Large intestine (tissue), 3 donors: ENCODE measurements around the gene ARFIP1. TPM values are rescaled to one million over a fixed set of nuclear protein-coding genes. Genes with fewer than 3 reads are reported as not detected.
"Not testable (repeated sequence)": the region's sequence is repeated elsewhere in the genome, so short reads cannot be mapped to it uniquely, and the experiment has no call there.

Experiments used
- DNase-seq, 2 donors: peaks; one replicate each; pipeline versions ENCODE4 v3.0.0 to v3.0.0-alpha.2; 2013
- H3K27ac ChIP-seq: one replicate; pipeline ENCODE4 v1.5.1; 2013; ENCODE audit warnings: low read length
- H3K27me3 ChIP-seq: 2 replicates; pipeline ENCODE4 v1.6.1; 2013; ENCODE audit warnings: low read length; ENCODE audit not compliant: control insufficient read depth, insufficient read depth
- H3K36me3 ChIP-seq: 2 replicates; pipeline ENCODE4 v1.6.1; 2013; ENCODE audit warnings: low read length; ENCODE audit not compliant: control insufficient read depth, insufficient read depth
- H3K4me1 ChIP-seq: one replicate; pipeline ENCODE4 v1.6.1; 2013; ENCODE audit warnings: low read length; ENCODE audit not compliant: control insufficient read depth, insufficient read depth
- H3K4me3 ChIP-seq: one replicate; pipeline ENCODE4 v1.5.1; 2013; ENCODE audit warnings: low read length
- H3K9me3 ChIP-seq: one replicate; pipeline ENCODE4 v1.6.1; 2013; ENCODE audit warnings: mild to moderate bottlenecking, low read depth, low read length, moderate library complexity; ENCODE audit not compliant: control insufficient read depth
- WGBS: methylation state at CpG from one replicate; pipeline ENCODE4 v1.1.5; 2013; ENCODE audit warnings: low lambda C conversion rate; ENCODE audit not compliant: insufficient coverage; 5-methylcytosine and 5-hydroxymethylcytosine counted together
- polyA plus RNA-seq: library from polyadenylated mRNA; unstranded; fragments of 120-200 nt; gene quantifications from one replicate; pipeline ENCODE4 v1.2.1, GENCODE V29; 2013

Gene ARFIP1
- polyA plus RNA-seq, 1 donor = 38.7 TPM

DNA sequence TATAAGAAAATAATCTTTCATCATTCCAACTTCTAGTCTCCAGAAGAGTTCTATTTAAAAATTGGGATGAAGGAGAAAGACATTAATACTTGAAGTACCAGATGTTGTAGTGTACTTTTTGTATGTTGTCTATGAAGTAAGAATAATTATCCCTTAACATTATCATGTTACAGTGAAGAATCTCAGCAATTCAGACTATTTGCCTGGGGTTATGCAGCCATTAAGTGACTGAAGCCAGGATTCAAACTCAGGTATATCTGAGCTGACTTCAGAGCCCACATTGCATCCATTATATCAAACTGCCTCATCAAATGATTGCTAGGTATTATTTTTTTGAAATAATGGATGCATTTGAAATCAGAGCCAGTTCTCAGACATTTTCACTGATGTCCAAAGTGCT is 80.3 kb downstream of the ARFIP1 start:
- H3K27ac ChIP-seq = no peak overlapping the region
- no peaks in the 10 kb centered on the region for H3K4me1 ChIP-seq
- peaks cover 3% of the 10 kb centered on the region for H3K9me3 ChIP-seq
- H3K4me3 ChIP-seq = no peak overlapping the region
- DNase-seq = no peak
- H3K36me3 ChIP-seq = peaks cover 6% of the 10 kb centered on the region
- H3K27me3 ChIP-seq = no peaks in the 10 kb centered on the region

DNA sequence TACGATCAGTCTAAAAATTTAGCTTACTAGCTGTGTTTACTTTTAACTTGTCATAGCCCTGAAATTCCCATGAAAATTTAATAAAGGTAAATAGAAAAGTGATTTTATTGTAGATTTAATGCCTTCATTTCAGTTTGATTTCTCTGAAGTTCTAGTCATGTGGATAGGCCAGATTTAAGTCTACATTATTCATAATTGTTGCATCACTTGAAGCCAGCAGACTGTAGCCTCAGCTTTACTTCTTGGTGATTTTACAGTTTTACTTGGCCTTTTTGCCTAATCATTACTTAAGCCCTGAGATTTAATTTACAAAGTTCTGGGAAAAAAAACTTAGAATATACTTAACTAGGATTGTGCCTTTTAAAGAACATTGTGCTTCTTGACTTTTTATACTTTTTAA is 82.9 kb downstream of the ARFIP1 start:
- DNase-seq = no peak
- Histone ChIP-seq H3K27me3 (no peaks in the 10 kb centered on the region), H3K27ac (no peak overlapping the region), H3K36me3 (peaks cover 6% of the 10 kb centered on the region), H3K9me3 (peaks cover 10% of the 10 kb centered on the region), H3K4me3 (no peak overlapping the region), H3K4me1 (no peaks in the 10 kb centered on the region)
- WGBS = no CpG with 5 or more reads among the region's 1 CpG

DNA sequence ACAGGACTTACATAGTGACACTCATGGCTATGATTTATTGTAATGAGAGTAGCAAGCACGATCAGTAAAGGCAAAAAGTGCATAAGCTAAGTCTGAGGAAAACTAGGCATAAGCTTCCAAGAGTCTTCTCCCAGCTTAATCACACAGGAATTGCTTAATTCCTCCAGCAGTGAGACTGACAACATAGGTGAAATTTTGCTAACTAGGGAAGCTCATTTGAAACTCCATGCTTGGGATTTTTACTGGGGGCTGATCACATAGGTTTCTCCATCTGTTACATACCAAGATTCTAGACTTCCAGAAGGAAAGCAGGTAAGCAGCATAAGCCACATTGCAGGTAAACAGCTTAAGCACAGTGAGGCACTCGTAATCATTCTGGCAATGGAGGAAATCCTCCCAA is 84.6 kb downstream of the ARFIP1 start:
- H3K27me3 ChIP-seq = no peaks in the 10 kb centered on the region
- H3K4me1 ChIP-seq = no peaks in the 10 kb centered on the region
- H3K4me3 ChIP-seq = no peak overlapping the region
- DNase-seq = no peak
- no CpG with 5 or more reads among the region's 2 CpGs for WGBS
- peaks cover 6% of the 10 kb centered on the region for H3K36me3 ChIP-seq
- H3K27ac ChIP-seq = no peak overlapping the region
- H3K9me3 ChIP-seq = peaks cover 10% of the 10 kb centered on the region

DNA sequence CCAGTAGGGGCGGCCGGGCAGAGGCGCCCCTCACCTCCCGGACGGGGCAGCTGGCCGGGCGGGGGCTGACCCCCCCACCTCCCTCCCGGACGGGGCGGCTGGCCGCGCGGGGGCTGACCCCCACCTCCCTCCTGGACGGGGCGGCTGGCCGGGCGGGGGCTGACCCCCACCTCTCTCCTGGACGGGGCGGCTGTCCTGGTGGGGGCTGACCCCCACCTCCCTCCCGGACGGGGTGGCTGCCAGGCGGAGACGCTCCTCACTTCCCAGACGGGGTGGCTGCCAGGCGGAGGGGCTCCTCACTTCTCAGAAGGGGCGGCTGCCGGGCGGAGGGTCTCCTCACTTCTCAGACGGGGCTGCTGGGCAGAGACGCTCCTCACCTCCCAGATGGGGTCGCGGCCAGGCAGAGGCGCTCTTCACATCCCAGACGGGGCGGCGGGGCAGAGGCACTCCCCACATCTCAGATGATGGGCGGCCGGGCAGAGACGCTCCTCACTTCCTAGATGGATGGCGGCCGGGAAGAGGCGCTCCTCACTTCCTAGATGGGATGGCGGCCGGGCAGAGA is 86.8 kb downstream of the ARFIP1 start:
- not testable (repeated sequence) for H3K36me3 ChIP-seq, H3K4me3 ChIP-seq, H3K9me3 ChIP-seq, H3K27ac ChIP-seq, H3K4me1 ChIP-seq, H3K27me3 ChIP-seq, DNase-seq
- no CpG with 5 or more reads among the region's 44 CpGs for WGBS

DNA sequence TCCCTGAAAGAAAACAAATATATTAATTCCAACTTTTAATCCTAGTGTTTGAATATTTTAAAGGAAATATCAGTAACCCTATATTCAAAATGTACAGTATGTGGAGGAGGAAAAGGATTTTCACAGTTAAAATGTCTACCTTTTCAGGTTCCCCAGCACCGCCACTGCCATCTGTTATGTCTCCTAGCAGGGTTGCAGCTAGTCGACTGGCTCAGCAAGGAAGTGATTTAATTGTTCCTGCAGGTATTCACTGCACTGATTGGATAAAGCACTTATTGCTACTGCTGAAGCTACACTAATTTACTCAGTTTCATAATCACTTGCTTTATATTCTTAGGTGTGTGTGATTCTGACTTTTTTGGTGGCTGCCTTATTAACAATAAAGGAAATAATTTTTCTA is 90.9 kb downstream of the ARFIP1 start:
- Histone ChIP-seq H3K36me3 (peaks cover 11% of the 10 kb centered on the region), H3K4me3 (no peak overlapping the region), H3K27me3 (no peaks in the 10 kb centered on the region), H3K9me3 (peaks cover 10% of the 10 kb centered on the region), H3K27ac (no peak overlapping the region), H3K4me1 (no peaks in the 10 kb centered on the region)
- no CpG with 5 or more reads among the region's 2 CpGs for WGBS
- no peak for DNase-seq

DNA sequence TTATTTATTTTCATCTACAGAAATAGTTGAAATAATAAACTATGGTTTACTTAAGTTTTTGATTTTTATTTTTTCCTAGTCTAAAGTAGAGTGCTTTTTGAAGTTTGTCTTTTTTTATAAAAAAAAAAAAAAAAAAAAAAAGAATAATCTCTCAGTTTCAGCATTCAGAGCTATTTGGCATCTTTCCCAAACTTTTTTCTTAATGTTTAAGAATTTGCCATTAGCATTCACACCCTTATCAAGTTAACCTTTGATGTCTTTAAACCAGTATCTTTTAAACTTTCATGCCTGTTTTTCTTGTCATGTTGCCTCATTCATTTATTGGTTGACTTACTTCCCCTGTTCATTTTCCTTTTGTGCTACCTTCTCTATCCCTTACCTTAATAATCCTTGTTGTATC is 95.5 kb downstream of the ARFIP1 start:
- no peaks in the 10 kb centered on the region for H3K27me3 ChIP-seq
- no peaks in the 10 kb centered on the region for H3K4me1 ChIP-seq
- peaks cover 26% of the 10 kb centered on the region for H3K36me3 ChIP-seq
- no peak overlapping the region for H3K4me3 ChIP-seq
- H3K27ac ChIP-seq = no peak overlapping the region
- H3K9me3 ChIP-seq = no peaks in the 10 kb centered on the region
- no peak for DNase-seq

DNA sequence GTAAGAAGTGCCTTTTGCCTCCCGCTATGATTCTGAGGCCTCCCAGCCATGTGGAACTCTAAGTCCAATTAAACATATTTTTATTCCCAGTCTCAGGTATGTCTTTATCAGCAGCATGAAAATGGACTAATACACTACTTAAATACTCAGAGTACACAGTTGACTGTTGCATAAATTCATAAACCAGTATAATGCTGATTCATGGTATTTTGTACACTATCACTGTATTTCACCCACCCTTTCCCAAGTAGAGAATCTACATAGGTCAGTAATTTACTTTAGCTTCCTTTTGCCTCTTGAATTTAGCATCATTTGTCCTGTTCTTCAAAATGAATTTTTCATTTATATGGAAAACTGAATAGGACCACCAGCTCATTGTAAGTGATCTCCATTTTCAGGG is 98.1 kb downstream of the ARFIP1 start:
- DNase-seq = no peak
- no peaks in the 10 kb centered on the region for H3K4me1 ChIP-seq
- no peak overlapping the region for H3K4me3 ChIP-seq
- no peak overlapping the region for H3K27ac ChIP-seq
- WGBS = 100% methylated on average over 1 of the region's 1 CpG
- H3K27me3 ChIP-seq = no peaks in the 10 kb centered on the region
- H3K9me3 ChIP-seq = no peaks in the 10 kb centered on the region
- H3K36me3 ChIP-seq = peaks cover 27% of the 10 kb centered on the region

DNA sequence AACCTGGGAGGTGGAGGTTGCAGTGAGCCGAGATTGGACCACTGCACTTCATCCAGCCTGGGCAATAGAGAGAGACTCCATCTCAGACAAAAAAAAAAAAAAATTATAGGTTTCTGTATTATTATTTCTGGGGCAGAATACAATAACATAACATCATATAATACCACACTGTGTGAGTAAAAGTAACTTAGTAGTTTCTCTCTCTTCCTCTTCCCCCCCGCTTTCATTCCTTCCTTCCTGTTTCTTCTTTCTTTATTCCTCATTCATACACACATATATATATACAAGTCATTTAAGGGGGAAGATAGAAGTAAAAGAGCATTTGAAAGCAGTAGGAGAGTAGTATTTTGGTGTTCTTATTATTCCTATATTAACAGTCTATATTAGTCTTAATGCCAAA is 100.5 kb downstream of the ARFIP1 start:
- no peaks in the 10 kb centered on the region for H3K4me1 ChIP-seq
- no peak overlapping the region for H3K27ac ChIP-seq
- peaks cover 20% of the 10 kb centered on the region for H3K36me3 ChIP-seq
- no peaks in the 10 kb centered on the region for H3K9me3 ChIP-seq
- no peaks in the 10 kb centered on the region for H3K27me3 ChIP-seq
- no peak for DNase-seq
- no peak overlapping the region for H3K4me3 ChIP-seq
- 100% methylated on average over 1 of the region's 2 CpGs for WGBS

DNA sequence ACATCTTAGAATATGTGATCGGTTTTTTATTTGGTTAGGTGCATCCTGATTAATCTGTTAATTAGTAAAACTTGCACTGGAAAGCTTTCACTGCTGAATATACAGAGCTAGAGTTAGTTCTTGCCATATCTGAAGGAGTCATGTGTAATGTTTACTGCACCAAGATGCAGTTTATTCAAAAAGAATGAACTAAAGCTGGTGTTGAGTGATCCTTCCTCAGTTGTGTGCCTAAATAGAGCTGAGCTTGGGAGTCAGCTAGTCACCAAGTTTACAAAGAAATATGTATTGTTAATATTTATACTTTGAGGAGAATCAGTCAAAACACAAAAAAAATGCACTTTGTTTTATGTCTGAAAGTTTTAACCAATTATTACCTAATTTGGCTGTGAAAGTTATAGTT is 102.2 kb downstream of the ARFIP1 start:
- DNase-seq = no peak
- Histone ChIP-seq H3K27me3 (no peaks in the 10 kb centered on the region), H3K36me3 (peaks cover 10% of the 10 kb centered on the region), H3K27ac (no peak overlapping the region), H3K4me1 (no peaks in the 10 kb centered on the region), H3K4me3 (no peak overlapping the region), H3K9me3 (no peaks in the 10 kb centered on the region)
- WGBS = 60% methylated on average over 1 of the region's 1 CpG

DNA sequence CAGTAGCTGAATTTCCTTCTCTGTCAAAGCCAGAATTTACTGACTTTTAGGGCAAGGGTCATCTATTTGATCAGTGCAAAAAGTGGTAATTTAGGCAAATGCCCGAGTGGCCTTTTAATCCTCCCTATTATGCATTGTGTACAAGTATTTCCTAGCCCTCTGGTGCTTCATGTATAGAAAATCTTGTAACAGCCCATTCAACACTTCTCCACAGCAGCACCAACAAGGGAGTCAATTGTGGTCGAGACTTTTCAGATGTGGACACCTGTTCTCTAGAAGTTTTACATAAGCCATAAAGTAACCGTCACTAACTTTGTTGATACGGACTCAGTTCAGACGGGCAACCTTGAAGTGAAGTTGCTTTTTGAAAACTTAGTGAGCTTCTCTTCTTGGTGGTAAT is 105.4 kb downstream of the ARFIP1 start:
- Histone ChIP-seq H3K27me3 (no peaks in the 10 kb centered on the region), H3K27ac (no peak overlapping the region), H3K4me1 (no peaks in the 10 kb centered on the region), H3K4me3 (no peak overlapping the region), H3K9me3 (no peaks in the 10 kb centered on the region), H3K36me3 (peaks cover 12% of the 10 kb centered on the region)
- WGBS = 53% methylated on average over 3 of the region's 5 CpGs
- peak; percentile 0 to 23 for DNase-seq

DNA sequence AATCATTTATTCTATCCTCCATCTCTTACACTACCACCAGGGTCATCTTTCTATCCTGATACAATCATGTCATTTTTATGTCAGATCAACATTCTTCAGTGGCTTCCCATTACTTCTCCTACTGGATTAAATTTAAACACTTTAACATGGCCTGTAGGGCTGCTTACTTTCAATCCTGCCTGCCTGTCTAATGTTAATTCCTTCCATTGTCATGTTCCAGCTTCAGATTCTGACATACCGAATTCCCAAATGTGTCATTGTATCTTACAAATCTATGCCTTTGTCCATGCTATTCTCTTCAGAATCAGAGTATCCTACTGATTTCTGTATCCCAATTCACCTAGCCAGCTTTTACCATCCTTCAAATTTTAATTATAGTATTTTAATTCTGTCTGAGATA is 106.4 kb downstream of the ARFIP1 start:
- H3K27me3 ChIP-seq = no peaks in the 10 kb centered on the region
- no peaks in the 10 kb centered on the region for H3K9me3 ChIP-seq
- H3K27ac ChIP-seq = no peak overlapping the region
- DNase-seq = no peak
- H3K36me3 ChIP-seq = peaks cover 12% of the 10 kb centered on the region
- H3K4me1 ChIP-seq = no peaks in the 10 kb centered on the region
- 100% methylated on average over 1 of the region's 1 CpG for WGBS
- H3K4me3 ChIP-seq = no peak overlapping the region
